Trophoblast cell (in vitro differentiated cells and primary cell): ENCODE results near the gene CTNNA3.
A peak's percentile ranks its signal among the peaks of the same experiment; 100 is the strongest.

Experiments
- DNase-seq, 2 donors: peaks; one replicate each; pipeline ENCODE4 v3.0.0-alpha.2; 2016
- H2AFZ ChIP-seq: 2 replicates; pipeline ENCODE4 v1.6.1; 2013; ENCODE audit warnings: low read length, moderate library complexity, mild to moderate bottlenecking; ENCODE audit not compliant: insufficient read depth, poor library complexity
- H2AK5ac ChIP-seq: 2 replicates; pipeline ENCODE4 v1.6.1; 2013; ENCODE audit warnings: mild to moderate bottlenecking, low read length
- H2BK120ac ChIP-seq: 2 replicates; pipeline ENCODE4 v1.6.1; 2013; ENCODE audit warnings: low read length, mild to moderate bottlenecking, moderate library complexity; ENCODE audit not compliant: insufficient read depth, poor library complexity
- H2BK12ac ChIP-seq: 2 replicates; pipeline ENCODE4 v1.6.1; 2013; ENCODE audit warnings: mild to moderate bottlenecking, low read length, moderate library complexity
- H2BK5ac ChIP-seq: 2 replicates; pipeline ENCODE4 v1.6.1; 2013; ENCODE audit warnings: low read length, low read depth, moderate library complexity, mild to moderate bottlenecking; ENCODE audit not compliant: poor library complexity
- H3K14ac ChIP-seq: 2 replicates; pipeline ENCODE4 v1.6.1; 2013; ENCODE audit warnings: mild to moderate bottlenecking, low read length
- H3K18ac ChIP-seq: 2 replicates; pipeline ENCODE4 v1.6.1; 2013; ENCODE audit warnings: mild to moderate bottlenecking, low read length
- H3K23ac ChIP-seq: 2 replicates; pipeline ENCODE4 v1.6.1; 2013; ENCODE audit warnings: low read length
- H3K27ac ChIP-seq: 2 replicates; pipeline ENCODE4 v1.5.1; 2013; ENCODE audit warnings: low read depth, mild to moderate bottlenecking, inconsistent platforms, low read length, moderate library complexity
- H3K27me3 ChIP-seq: 2 replicates; pipeline ENCODE4 v1.6.1; 2013; ENCODE audit warnings: inconsistent platforms, mild to moderate bottlenecking, low read length, moderate library complexity; ENCODE audit not compliant: insufficient read depth
- H3K36me3 ChIP-seq, 2 experiments: 1 replicate in 1 of 2; 2 replicates in 1 of 2; pipeline ENCODE4 v1.6.1; 2013; ENCODE audit warnings: low read length in 2 of 2, mild to moderate bottlenecking in 2 of 2, moderate library complexity in 1 of 2; ENCODE audit not compliant: insufficient read depth in 2 of 2, control insufficient read depth in 1 of 2
- H3K4ac ChIP-seq: 2 replicates; pipeline ENCODE4 v1.6.1; 2013; ENCODE audit warnings: low read depth, mild to moderate bottlenecking, low read length, moderate library complexity
- H3K4me1 ChIP-seq, 2 experiments: 1 replicate in 1 of 2; 2 replicates in 1 of 2; pipeline ENCODE4 v1.6.1; 2013; ENCODE audit warnings: low read length in 2 of 2, mild to moderate bottlenecking in 2 of 2, moderate library complexity in 1 of 2; ENCODE audit not compliant: insufficient read depth in 2 of 2, control insufficient read depth in 1 of 2
- H3K4me2 ChIP-seq: 2 replicates; pipeline ENCODE4 v1.6.1; 2013; ENCODE audit warnings: inconsistent platforms, mild to moderate bottlenecking, low read length, moderate library complexity
- H3K4me3 ChIP-seq: 2 replicates; pipeline ENCODE4 v1.5.1; 2013; ENCODE audit warnings: mild to moderate bottlenecking, low read depth, low read length, inconsistent platforms
- H3K79me1 ChIP-seq: one replicate; pipeline ENCODE4 v1.6.1; 2013; ENCODE audit warnings: low read length
- H3K79me2 ChIP-seq: 2 replicates; pipeline ENCODE4 v1.6.1; 2013; ENCODE audit warnings: low read length, mild to moderate bottlenecking; ENCODE audit not compliant: control insufficient read depth, insufficient read depth, poor library complexity
- H3K9ac ChIP-seq: 2 replicates; pipeline ENCODE4 v1.6.1; 2013; ENCODE audit warnings: mild to moderate bottlenecking, low read length
- H3K9me3 ChIP-seq: 2 replicates; pipeline ENCODE4 v1.6.1; 2013; ENCODE audit warnings: low read depth, mild to moderate bottlenecking, control low read depth, inconsistent platforms, low read length; ENCODE audit not compliant: insufficient read depth
- H4K12ac ChIP-seq: 2 replicates; pipeline ENCODE4 v1.6.1; 2013; ENCODE audit warnings: low read depth, mild to moderate bottlenecking, low read length, moderate library complexity
- H4K8ac ChIP-seq: 2 replicates; pipeline ENCODE4 v1.6.1; 2013; ENCODE audit warnings: low read depth, mild to moderate bottlenecking, low read length, moderate library complexity
- H4K91ac ChIP-seq: one replicate; pipeline ENCODE4 v1.6.1; 2013; ENCODE audit warnings: low read depth, mild to moderate bottlenecking, low read length, moderate library complexity
- WGBS: extraction: QIAGEN DNeasy Blood & Tissue Kit; methylation state at CpG from one replicate; pipeline ENCODE4 v1.1.7; 2013; ENCODE audit warnings: missing lambda C conversion rate; ENCODE audit not compliant: insufficient read length, insufficient coverage; ENCODE audit errors: extremely low coverage; 5-methylcytosine and 5-hydroxymethylcytosine counted together

CTNNA3 gene

DNA sequence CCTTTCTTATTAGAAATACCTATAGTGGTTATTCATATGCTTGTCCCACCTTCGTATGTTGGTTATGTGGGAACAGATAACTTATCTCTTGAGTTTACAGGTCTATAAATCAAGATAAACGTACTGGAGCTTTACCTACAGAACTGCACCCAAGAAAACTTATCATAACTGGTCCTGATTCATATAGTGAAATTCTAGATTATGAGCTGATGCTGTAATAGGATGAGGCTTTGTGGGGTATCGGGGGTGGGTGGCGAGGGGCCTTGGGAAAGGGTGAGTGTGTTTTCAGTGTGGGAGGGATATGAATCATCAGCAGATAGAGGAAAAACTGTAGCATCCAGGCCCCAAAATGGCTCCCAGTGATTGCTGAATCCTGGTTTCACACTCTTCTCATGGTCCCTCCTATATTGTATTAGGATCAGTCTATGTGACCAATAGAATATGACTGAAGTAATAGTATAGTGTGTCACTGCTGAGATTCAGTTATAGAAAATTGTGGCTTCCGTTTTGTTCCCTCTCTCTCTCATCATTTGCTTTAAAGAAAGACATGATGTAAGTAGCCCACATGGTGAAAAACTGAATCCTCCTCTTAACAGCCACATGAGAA, 1476.9 kb downstream of the CTNNA3 start:
- Histone ChIP-seq H2AFZ (no peak overlapping the region), H3K4me2 (no peak overlapping the region), H4K12ac (no peak overlapping the region), H3K4me1 (no peaks in the 10 kb centered on the region), H3K36me3 (no peaks in the 10 kb centered on the region), H2BK12ac (no peak overlapping the region), H3K79me1 (no peaks in the 10 kb centered on the region), H3K4me3 (no peak overlapping the region), H2AK5ac (no peak overlapping the region), H3K14ac (no peak overlapping the region), H3K27me3 (no peaks in the 10 kb centered on the region), H3K23ac (no peak overlapping the region), H2BK120ac (no peak overlapping the region), H4K8ac (no peak overlapping the region), H3K79me2 (no peaks in the 10 kb centered on the region), H3K18ac (no peak overlapping the region), H4K91ac (no peak overlapping the region), H3K4ac (no peak overlapping the region), H3K27ac (no peak overlapping the region), H3K9me3 (peaks cover 2% of the 10 kb centered on the region), H3K9ac (no peak overlapping the region), H2BK5ac (no peak overlapping the region)
- no CpG with 5 or more reads among the region's 5 CpGs for WGBS
- DNase-seq: no peak

DNA sequence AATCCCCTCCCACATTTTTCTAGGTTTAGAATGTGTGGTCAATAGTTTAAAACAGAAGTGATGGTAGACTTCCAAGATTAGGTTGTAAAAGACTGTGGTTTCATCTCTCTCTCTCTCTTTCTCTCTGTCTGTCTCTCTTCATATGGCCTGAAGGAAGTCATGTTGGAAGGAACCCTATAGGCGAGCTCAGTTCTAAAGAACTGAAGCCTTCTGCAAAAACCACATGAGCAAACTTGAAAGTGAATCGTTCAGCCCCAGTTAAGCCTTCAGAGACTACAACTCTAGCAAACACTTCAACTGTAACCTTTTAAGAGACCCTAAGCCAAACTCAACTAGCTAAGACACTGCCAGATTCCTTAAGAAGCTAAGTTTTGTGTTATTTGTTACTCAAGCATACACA, 1477.7 kb downstream of the CTNNA3 start:
- WGBS: no CpG with 5 or more reads among the region's 2 CpGs

DNA sequence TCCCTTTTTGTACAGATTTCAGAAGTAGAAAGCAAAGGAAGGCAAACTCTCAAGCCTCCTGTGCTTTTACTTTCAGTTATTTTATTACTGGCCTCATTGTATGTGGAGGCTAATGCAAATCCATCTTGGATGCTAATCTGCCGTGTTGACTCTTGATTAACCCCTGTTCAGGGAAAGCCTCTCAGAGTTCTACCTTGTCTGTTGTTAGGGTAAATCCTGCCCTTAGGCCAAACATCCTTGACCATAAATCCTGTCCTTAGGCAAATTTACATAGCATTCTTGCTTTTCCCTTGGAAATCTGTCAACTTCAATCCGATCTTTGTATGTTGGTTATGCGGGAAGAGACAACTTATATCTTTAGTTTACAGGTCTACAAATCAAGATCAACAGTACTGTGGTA, 1480.1 kb downstream of the CTNNA3 start:
- H2AFZ ChIP-seq: no peak overlapping the region
- H4K8ac ChIP-seq: no peak overlapping the region
- H3K18ac ChIP-seq: no peak overlapping the region
- no peak overlapping the region for H3K27ac ChIP-seq
- no peaks in the 10 kb centered on the region for H3K27me3 ChIP-seq
- H3K9me3 ChIP-seq: peaks cover 2% of the 10 kb centered on the region
- H3K4ac ChIP-seq: no peak overlapping the region
- H4K91ac ChIP-seq: no peak overlapping the region
- H3K9ac ChIP-seq: no peak overlapping the region
- no peaks in the 10 kb centered on the region for H3K79me1 ChIP-seq
- H3K23ac ChIP-seq: no peak overlapping the region
- no peaks in the 10 kb centered on the region for H3K4me1 ChIP-seq
- H4K12ac ChIP-seq: no peak overlapping the region
- no peak overlapping the region for H2BK120ac ChIP-seq
- DNase-seq: no peak
- H3K14ac ChIP-seq: no peak overlapping the region
- H3K4me3 ChIP-seq: no peak overlapping the region
- no peak overlapping the region for H2BK5ac ChIP-seq
- no peak overlapping the region for H2BK12ac ChIP-seq
- no peak overlapping the region for H3K4me2 ChIP-seq
- no peak overlapping the region for H2AK5ac ChIP-seq
- no CpG with 5 or more reads among the region's 3 CpGs for WGBS
- no peaks in the 10 kb centered on the region for H3K36me3 ChIP-seq
- H3K79me2 ChIP-seq: no peaks in the 10 kb centered on the region

More for the DNA sequence above, 1477.7 kb downstream of the CTNNA3 start:
- Histone ChIP-seq H3K27me3 (no peaks in the 10 kb centered on the region), H4K12ac (no peak overlapping the region), H3K9me3 (peaks cover 2% of the 10 kb centered on the region), H3K23ac (no peak overlapping the region), H3K79me2 (no peaks in the 10 kb centered on the region), H2BK5ac (no peak overlapping the region), H3K4me1 (no peaks in the 10 kb centered on the region), H3K36me3 (no peaks in the 10 kb centered on the region), H3K14ac (no peak overlapping the region), H3K4me2 (no peak overlapping the region), H2BK12ac (no peak overlapping the region), H3K27ac (no peak overlapping the region), H4K91ac (no peak overlapping the region), H4K8ac (no peak overlapping the region), H3K4ac (no peak overlapping the region), H3K79me1 (no peaks in the 10 kb centered on the region), H3K18ac (no peak overlapping the region), H2AFZ (no peak overlapping the region), H2AK5ac (no peak overlapping the region), H3K4me3 (no peak overlapping the region), H3K9ac (no peak overlapping the region), H2BK120ac (no peak overlapping the region)
- DNase-seq: no peak

DNA sequence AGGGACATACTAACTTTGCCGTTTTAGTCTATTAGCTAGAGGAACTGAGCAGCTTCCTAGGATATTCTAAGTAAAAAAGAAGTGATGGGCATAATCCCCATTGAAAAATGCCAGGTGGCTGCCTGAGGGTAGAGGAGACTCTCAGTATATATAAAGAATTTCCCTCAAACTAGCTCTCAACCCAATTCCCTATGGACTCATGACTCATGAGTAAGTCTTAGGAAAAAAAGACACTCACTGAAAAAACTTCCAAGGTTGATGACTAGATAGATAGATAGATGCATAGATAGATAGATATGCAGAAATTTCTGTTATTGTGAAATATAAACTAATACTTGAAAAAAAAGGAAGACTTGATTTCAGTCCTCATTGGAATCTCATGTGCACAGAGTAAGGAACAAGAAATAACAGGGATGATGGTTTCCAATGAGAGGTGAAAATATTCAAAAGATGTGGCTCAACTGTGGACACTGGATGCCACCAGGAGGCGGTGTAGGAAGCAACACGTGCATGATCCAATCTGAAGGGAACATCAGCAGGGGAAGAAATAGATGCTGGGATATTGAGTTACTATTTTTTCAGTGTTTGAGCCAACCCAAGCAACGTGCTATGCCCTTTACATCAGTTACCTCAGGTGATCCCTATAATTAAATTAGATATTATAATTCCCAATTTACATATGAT, 1481.1 kb downstream of the CTNNA3 start:
- H3K23ac ChIP-seq: no peak overlapping the region
- H4K8ac ChIP-seq: no peak overlapping the region
- no peak overlapping the region for H2AK5ac ChIP-seq
- no peak overlapping the region for H2AFZ ChIP-seq
- H3K9ac ChIP-seq: no peak overlapping the region
- H3K4ac ChIP-seq: no peak overlapping the region
- H3K79me2 ChIP-seq: no peaks in the 10 kb centered on the region
- no peak overlapping the region for H2BK5ac ChIP-seq
- H4K91ac ChIP-seq: no peak overlapping the region
- no peak overlapping the region for H3K18ac ChIP-seq
- no peak overlapping the region for H4K12ac ChIP-seq
- no peaks in the 10 kb centered on the region for H3K27me3 ChIP-seq
- no peaks in the 10 kb centered on the region for H3K36me3 ChIP-seq
- H2BK12ac ChIP-seq: no peak overlapping the region
- H3K4me3 ChIP-seq: no peak overlapping the region
- no peaks in the 10 kb centered on the region for H3K79me1 ChIP-seq
- no peak overlapping the region for H3K14ac ChIP-seq
- H2BK120ac ChIP-seq: no peak overlapping the region
- H3K4me1 ChIP-seq: no peaks in the 10 kb centered on the region
- no CpG with 5 or more reads among the region's 4 CpGs for WGBS
- H3K27ac ChIP-seq: no peak overlapping the region
- H3K9me3 ChIP-seq: no peaks in the 10 kb centered on the region
- peak in 1 of 2 donors; percentile 1 for DNase-seq
- H3K4me2 ChIP-seq: no peak overlapping the region
